GM19372 (cell line): ENCODE data around the gene STEAP1B.
"Not testable (repeated sequence)": the region's sequence is repeated elsewhere in the genome, so short reads cannot be mapped to it uniquely, and the experiment has no call there.

Source experiments
- ATAC-seq: cut with Tn5 transposase; IDR thresholded peaks from one replicate; pipeline ENCODE4 v1.9.1; 2021; ENCODE audit warnings: mild to moderate bottlenecking, low read depth, moderate library complexity; ENCODE audit not compliant: unreplicated experiment

The STEAP1B gene

DNA sequence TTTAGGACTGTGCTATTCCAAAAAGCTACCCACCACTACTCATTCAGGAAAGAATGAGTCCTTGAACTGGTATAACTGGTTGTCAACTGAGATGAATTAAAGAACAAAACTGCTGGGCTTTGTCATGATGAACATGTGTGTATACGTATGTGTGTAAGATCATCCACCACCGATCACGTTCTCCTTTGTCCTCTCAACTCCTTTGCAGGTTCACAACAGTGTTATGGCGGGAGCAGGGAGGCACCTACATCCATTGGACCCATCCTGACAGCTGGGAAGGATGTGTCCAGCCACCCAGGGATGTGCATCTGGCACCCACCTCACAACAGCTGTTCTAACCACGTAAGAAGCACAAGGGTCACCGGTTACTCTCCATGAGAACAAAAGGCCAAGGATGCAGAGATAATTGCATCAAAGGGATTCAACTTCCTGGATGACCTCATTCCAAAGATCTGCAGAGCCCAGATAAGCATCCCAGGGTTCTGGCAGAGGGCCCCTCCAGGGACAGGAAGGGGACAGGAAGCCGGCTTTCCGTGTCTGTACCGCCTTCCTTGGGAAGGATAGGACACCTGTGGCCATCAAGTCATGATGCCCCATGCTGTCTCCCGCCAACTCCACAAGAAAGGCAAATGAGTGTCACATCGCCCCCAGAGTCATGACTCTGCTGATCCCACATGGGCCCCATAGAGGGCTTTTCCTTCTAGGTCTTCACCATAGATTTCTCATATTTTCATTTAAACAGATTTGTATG is 66.1 kb downstream of the STEAP1B start:
- no peak for ATAC-seq

DNA sequence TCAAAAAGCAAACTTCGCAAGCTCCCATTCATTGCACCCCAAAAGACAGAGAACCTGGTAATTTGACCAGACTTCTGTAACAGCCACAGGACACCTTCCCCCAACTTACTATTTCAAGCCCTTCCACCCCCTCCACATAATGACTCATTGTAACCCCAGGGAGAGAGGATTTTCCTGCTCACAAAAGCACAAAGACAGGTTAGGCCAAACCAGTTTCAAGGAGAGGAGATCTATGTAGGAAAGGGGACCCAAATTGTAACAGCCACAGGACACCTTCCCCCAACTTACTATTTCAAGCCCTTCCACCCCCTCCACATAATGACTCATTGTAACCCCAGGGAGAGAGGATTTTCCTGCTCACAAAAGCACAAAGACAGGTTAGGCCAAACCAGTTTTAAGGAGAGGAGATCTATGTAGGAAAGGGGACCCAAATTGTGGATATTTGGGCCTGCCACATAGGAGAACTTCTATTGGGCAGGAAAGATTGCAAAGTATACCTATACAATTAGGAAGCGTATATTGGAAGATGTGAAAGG is 66.8 kb downstream of the STEAP1B start:
- ATAC-seq: not testable (repeated sequence)

DNA sequence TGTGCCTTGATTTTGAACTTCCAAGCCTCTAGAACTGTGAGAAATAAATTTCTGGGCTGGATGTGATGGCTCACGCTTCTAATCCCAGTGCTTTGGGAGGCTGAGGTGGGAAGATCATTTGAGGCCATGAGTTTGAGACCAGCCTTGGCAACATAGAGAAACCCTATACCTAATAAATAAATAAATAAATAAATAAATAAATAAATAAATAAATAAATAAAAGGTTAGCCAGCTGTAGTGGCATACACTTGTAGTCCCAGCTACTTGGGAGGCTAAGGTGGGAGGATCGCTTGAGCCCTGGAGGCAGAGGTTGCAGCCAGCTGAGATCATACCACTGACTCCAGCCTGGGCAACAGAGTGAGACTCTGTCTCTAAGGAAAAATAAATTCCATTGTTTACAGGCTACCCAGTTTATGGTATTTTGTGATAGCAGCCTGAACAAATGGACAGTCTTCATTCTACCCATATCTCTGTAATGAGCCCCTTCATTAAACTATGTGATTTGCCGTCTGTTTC is 67.7 kb downstream of the STEAP1B start:
- ATAC-seq: no peak

DNA sequence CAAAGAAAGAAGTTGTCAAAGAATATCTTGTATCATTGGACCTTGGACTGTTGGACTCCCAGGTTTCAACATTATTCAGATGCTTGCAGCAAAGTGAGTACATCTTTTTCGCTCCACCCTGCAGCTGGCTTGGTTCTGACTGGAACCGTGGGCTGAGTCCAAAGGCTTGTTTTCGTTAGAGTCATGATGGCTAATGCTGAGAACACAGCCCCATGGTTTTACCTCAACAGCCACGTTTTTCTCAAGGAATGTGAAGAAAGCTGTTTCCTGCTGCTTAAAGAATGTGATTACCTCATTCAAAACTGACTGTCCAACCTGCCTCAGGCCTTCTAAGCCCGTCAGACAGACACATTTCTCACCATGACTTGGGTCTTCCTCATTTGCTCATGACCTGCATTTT is 69.5 kb downstream of the STEAP1B start:
- ATAC-seq: no peak

DNA sequence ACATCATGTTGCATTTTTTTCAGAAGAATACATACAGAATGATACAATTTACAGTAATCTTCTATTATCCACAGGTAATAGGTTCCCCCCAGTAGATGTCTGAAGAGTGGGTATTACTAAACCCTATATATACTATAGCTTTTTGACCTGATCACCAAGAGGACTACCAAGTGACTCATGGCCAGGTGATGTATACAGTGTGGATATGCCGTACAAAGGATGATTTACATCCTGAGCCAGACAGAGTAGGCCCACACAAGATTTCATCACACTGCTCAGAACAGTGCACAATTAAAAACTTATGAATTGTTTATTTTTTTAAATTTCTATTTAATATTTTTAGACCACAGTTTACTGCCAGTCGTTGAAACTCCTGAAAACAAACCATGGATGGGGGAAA is 70.6 kb downstream of the STEAP1B start:
- no peak for ATAC-seq

DNA sequence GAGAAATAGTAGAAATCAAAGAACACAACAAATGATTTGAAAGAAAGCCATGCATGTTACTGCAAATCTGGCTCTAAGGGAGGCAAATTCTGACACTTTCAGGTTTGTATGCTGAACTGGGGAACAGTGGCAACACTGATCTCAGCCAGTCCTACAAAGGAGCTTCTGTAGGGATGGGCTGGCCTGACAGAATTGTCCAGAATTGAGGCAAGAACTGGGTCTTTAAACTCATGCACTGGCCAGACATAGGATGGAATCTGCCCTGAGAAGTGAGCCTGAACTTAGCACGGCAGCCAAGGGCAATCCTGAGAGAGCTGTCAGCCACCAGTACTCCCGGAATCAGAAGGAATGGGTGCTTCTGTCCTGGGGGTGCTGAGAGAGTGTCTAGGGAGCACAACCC is 72.1 kb downstream of the STEAP1B start:
- no peak for ATAC-seq

DNA sequence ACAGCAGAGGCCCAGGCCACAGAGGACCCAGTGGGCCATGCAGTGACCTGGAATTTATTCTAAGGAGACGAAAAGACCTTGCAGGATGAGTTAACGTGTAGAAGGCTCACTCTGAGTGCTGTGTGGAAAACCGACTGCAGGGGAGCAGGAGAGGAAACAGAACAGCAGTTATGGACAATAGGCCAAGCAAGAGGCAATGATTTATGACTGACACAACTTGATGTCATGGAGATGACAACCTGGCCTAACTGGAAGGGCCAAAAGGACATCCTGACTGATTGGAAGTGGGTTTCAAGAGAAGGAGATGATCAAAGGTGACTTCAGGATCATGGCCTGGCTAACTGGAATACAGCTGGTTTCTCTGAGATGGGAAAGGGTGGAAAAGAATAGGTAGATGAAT is 72.9 kb downstream of the STEAP1B start:
- ATAC-seq: no peak

DNA sequence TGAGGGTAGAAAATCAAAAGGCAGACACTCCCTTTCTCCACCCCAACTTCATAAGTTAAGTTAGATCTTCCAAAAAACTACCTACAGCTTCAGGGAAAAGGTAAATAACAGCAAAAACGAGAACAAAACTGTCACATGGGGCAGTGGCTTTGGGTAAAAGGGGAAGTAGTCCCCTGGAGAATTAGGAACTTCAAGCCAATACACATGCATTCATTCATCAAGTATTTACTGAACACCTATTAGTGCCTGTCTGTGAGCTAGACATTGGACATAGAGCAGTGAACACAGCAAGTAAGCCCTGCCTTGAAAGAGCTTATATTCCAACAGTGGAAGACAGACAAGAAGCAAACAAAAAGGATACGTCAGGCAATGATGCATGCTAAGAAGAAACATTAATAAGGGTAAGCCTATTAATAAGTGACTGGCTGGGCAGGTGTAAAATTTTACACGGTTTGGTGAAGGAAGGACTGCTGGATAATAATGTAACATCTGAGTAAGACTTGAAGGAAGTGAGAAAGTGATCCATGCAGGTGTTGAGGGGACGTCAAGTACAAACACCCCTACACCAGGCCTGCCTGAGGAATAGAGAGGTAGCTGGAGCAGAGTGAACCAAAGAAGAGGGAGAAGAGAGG is 73.4 kb downstream of the STEAP1B start:
- ATAC-seq: no peak

DNA sequence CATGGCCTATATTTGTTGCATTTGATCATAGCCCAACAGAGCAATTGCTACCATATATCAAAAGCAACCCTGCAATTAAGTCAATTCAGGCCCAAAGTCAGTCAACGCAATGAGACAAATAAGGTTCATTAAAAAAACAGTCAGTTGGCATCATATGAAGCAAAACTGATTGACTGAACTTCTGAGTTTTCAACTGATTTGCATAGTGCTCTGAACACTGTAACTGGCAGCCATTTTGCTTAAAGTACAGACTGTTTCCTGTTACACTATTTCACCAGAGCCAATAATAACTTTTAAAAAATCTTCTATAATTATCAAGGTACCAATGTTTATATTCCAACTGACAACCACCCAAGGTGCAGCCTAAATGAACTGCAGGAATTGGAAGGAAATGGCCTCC is 74.6 kb downstream of the STEAP1B start:
- ATAC-seq: no peak

DNA sequence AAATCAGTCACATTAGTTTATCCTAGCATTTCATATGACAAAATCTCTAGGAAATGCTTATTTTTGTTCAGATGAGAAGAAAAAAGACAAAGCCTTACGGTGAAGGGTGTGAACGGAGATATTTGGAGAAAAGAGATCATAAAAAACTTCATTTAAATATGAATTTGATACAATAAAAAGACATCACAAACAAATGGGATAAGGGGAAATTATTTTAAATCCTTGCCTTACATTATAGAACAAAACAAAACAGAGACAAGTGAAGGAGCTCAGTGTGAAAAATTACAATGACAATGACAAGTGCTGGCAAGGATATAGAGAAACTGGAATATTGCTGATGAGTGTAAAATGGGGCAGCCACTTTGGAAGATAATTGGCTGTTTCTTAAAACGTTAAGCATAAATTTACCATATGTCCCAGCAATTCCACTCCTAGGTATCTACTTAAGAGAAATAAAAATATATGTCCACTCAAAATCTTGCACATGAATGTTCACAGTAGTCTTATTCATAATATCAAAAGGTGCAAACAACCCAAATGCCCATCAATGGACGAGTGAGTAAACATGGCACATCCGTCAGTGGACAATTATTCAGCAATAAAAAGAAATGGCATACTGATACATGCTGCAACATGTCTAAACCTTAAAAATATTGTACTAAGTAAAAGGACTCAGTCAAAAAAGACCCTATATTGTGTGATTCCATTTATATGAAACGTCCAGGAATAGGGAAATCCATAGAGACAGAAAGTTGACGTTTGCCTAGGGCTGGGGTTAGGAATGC is 77.0 kb downstream of the STEAP1B start:
- no peak for ATAC-seq

DNA sequence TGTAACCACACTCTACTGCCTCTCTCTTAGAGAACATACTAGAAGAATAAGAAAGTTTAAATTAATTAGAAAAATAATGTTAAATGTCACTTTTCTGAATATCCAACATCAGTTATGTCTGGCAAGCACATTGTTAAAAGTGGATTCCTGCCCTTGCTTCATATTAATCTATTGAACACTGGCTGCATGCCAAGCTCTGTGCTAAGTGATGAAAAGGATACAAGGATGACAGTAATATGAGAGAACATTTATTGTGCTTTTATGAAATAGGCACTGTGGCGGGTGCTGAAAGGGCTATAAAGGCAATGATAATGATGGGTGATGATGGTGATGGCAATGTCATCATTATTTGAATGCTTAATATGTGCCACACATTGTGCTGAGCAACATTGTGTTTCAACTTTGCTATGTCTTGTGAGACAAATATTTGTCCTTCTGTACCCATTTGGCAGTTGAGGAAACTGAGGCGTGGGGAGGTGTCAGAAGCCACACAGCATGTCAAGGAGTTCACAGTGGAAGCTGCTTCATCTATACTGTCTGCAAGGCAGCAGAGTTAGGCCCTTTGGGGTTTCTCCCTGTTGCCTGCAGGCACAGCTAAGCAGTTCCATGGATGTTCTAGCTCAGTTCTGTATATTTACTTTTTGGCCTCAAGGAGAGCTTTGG is 78.9 kb downstream of the STEAP1B start:
- ATAC-seq: no peak

DNA sequence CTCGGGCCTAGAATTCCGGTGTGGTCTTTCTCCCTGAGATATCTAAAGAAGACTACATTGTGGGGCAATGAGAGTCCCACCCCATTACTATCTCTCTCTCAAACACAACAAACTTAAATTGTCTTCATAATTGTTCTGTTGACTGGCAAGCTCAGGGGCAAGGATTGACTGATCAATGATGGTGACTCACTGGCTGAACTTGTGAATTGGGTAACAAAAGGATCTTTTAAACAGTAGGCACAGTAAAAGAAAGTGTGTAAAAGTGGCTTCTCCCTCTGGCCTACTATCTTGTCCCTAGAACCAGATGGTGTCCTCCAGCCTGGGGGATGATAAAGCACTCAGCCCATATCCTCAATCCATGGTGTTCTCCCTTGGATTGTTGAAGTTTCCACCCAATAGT is 80.0 kb downstream of the STEAP1B start:
- no peak for ATAC-seq

DNA sequence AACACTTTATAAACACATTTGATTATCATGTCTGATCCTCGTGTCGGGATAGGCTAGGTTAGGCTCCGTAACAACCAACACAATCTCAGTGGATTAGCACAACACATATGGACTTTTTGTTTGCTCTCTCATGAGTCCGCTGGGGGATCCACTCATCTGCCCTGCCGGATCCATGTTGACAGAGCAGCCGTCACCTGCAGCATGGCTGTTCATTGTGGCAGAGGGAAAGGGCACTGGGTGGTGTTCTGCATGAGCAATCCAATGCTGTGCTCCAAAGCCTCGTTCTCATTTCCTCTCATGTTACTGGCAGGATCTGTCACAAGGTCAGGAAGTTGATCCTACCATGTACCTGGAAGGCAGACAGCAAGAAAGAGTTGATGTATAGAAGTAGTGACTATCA is 80.5 kb downstream of the STEAP1B start:
- no peak for ATAC-seq

DNA sequence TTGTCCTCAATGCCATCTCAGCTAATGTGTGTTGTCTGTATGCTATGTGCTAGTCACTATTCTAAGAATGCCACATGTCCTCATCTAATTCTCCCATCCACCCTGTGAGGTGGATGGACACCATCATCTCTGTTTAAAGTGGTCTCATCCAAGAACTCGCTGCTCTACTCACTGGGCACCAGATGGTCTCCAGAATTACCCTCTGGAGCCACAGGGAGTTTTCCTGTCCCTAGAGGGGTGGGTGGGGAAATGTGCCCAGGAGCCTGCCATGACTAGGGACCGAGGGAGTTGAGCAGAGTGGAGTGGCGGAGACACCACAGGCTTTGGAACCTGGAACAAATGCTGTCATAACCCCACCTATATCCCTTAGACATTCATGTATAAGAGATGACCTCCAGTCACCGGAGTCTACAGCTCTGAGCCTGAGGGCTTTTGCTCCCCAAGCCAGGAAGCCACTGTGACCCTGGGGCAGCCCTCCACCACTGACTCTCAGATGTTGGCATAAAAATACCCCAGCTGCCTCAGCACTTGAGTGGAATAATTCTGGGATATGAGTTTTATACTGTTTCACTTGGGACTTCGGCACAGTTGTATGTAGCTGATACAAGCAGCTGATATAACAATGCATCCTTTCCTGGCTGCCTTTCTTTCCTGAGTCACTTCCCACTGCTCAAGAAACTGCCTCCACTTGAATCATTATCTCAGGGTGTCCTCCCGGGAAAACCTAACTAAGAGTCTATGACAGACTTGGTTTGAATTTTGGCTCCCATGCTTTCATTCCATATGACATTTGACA is 81.5 kb downstream of the STEAP1B start:
- ATAC-seq: no peak

DNA sequence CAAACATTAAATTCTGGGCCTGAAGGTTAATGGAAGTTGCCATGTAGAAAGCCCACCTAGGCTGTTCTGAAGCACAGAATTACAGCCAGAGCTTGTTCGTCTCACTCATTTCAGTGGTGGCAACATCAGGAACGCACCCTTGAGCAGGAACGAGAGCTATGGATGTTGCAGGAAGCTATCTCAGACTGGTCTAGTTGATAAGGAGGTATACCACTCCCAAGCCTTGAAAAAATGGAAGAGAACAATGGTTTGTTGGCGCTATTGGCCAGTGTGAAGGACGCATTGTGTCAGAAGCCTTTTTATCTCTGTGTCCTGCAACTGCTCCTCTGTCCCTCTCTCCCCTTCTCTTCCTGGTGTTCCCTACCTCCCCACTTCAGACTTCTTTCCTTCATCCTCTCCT is 82.1 kb downstream of the STEAP1B start:
- no peak for ATAC-seq

DNA sequence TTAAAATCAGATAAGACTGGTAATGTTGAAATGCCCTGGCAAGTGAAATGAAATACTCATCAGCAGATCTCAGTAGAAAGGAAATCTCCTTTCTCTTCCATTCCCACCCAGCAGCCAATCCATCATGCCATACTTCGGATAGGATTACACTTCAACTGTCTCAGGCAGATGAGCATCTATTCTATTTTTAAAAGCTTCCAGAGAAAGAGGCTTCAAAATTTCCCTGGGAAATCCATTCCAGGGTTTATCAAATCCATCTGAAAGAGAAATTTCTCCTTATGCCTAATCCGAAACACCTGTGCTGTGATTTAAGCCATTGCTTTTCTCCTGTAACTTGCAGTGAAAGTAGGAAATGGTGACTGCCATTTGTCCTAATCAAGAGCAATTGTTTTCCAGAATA is 82.6 kb downstream of the STEAP1B start:
- no peak for ATAC-seq

DNA sequence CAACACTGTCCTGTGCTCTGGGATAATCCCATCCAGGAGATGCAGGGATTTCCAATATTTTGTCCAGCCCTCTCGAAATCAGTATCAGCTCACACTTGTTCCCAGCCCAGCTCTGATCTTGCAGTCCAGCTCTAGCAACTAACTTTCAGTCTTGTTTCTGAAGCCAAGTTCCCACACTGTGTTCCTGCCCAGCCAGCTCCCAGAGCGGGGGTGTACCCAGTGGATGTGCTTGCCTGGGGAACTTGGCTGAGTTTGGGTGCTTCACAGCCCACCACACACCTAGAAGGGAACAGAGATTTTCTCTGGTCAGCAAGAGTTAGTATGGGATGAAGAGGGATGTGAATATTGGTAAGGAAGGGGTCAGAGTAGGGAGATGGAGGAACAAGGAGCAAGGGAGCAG is 85.6 kb downstream of the STEAP1B start:
- ATAC-seq: no peak

DNA sequence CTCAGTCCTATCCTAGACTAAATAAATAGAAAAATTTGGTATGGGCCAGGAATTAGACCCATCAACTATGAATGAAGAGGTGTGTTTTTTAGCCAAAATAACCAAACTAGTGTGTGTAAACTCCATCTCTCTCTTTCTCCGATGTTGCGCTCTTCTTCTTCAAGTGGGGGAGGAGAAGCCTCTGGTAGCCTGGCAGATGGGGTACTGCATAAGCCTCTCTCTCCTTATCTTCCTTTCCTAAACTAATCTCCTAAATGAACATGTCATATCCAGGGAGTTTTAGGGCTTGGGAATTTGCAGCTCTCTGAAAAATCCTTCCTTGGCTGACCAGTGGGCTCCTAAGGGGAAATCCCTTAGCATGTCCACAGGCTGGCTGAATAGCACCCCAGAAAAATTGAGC is 86.8 kb downstream of the STEAP1B start:
- no peak for ATAC-seq

DNA sequence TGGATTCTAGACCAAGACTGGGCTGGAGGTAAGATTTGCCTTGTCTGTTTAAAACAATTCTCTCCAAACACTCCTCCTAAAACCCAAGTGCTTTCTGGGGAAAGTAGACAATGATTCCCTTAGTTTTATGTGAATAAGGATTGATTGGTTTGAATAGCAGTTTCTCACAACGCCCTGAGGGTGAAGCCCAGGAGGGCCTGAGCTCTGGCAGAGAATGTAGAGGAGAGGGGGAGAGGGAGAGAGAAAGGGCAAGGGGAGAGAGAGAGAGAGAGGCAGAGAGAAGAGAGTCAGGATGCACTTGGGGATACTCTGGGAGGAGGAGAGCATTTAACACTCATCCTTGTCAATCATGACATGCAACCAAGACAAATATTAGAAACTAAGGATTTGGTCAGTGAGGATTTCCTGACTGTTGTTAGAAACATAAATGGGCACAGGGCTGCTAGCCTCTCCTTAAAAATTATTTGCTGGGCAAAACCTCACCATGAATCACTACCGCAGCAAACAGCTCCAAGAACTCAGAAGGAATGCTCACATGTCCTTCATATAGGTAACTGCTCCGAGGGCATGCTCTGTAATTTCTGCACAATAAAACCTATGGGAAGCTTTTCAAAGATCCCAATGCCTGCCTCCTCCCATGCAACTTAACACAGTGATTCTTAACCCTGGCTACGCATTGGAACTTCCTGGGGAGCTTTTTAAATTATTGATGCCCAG is 87.9 kb downstream of the STEAP1B start:
- no peak for ATAC-seq
